Loucy (cell line): Measurements from ENCODE around the gene MAPKBP1.

Experiments
- EZH2phosphoT487 ChIP-seq: fragments of 200-600 bp; IDR thresholded peaks from 2 replicates; pipeline ENCODE4 v1.6.1; 2018; ENCODE audit warnings: antibody characterized with exemption, mild to moderate bottlenecking, moderate library complexity, borderline replicate concordance
- TF ChIP-seq, protein P1 (sequence below): fragments of 200-600 bp; sonication (generic); conservative IDR thresholded peaks from 2 replicates; pipeline ENCODE4 v1.5.1; 2014; ENCODE audit warnings: mild to moderate bottlenecking, antibody characterized with exemption, low read length

DNA sequence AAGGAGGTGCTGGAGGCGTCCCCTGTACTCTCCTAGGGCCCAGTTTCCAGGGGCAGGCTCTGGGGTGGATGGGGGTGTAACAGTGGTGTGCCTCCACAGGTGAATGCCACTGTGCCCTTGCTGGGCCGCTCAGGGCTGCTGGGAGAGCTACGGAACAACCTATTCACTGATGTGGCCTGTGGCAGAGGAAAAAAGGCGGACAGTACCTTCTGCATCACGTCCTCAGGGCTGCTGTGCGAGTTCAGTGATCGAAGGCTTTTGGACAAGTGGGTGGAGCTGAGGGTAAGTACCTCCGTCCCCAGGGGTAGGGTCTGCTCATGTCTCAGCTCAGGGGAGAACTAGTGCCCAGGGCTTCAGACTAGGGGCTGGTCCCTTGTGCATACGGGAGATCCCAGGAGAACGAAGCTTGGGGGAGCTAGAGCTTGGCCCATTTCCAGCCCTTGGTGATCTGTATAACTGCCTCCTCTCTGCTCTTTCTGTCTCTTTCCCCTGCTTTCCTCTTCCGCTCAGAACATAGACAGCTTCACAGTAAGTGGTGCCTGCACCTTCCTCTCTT lies 38.6 kb downstream of the MAPKBP1 start:
- TF ChIP-seq, protein P1, sequence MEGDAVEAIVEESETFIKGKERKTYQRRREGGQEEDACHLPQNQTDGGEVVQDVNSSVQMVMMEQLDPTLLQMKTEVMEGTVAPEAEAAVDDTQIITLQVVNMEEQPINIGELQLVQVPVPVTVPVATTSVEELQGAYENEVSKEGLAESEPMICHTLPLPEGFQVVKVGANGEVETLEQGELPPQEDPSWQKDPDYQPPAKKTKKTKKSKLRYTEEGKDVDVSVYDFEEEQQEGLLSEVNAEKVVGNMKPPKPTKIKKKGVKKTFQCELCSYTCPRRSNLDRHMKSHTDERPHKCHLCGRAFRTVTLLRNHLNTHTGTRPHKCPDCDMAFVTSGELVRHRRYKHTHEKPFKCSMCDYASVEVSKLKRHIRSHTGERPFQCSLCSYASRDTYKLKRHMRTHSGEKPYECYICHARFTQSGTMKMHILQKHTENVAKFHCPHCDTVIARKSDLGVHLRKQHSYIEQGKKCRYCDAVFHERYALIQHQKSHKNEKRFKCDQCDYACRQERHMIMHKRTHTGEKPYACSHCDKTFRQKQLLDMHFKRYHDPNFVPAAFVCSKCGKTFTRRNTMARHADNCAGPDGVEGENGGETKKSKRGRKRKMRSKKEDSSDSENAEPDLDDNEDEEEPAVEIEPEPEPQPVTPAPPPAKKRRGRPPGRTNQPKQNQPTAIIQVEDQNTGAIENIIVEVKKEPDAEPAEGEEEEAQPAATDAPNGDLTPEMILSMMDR: no peak
- no peak for TF ChIP-seq EZH2phosphoT487
